Activated CD4-positive, alpha-beta T cell treated with anti-CD3 and anti-CD28 coated beads for 4 hours (primary cell): ENCODE data around the gene PTGIR.
"Not testable (repeated sequence)": the region's sequence is repeated elsewhere in the genome, so short reads cannot be mapped to it uniquely, and the experiment has no call there.

Experiments used
- DNase-seq, 2 donors: peaks; one replicate each; pipeline ENCODE4 v3.0.0-alpha.2; 2020

The PTGIR gene

DNA sequence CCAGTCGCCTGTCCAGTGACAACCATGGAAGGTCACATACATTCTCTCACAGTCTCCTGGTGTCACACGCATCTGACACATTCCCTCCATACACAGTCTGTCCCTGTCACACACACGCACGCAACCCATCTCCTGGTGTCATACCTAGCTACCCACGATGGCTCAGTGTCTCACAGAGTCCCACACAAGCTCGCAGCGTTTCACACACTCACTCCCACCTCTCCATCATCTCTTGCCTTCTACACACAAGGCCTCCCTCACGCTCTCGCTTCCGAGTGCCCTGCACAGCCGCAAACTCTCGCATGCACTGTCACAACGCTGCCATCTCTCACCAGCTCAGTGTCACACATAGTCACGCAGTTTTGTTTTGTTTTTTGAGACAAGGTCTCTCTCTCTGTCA lies 12.3 kb upstream of the PTGIR start:
- no peak for DNase-seq

DNA sequence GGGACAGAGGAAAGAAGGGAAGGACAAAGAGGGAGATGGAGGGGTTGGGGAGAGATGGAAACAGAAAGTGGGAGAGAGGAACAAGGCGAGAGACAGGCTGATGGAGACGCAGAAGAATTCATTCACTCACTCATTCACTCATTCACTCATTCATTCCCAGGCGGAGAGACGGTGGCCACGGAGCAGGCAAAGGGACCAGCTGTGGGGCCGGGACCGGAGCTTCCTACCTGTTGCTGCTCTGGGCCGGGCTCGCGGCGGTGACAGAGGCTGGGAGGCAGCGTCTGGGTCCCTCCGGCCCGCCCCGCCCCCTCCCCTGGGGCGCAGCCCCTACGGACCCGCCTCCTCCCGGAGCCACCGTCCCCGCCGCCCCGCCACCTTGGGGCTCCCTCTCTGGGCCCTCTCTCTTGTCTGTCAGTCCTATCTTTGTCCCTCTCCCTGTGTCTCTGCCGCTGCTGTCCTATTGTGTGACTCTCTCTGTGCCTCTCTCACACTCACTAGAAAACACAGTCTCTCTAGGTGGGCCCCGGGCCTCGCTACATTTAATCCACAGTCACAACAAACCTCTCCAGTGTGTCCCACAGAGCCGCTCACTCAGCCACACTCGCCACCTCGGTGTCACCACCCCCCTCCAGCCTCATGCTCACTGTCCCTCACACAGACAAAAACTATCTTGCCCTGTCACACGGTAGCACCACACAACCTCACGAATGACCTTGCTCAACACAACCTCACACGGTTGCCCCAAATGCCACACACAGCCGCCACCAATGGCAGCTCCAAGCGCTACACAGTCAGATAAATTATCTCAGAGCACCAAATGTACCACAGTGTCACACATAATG lies 11.3 kb upstream of the PTGIR start, which contains the start of gene GNG8:
Gene GNG8, minus strand, starts transcription at position 283 of the 842 bp plus-strand sequence. CDS start 1,520 bp downstream, outside the sequence.
- DNase-seq, result no peak

DNA sequence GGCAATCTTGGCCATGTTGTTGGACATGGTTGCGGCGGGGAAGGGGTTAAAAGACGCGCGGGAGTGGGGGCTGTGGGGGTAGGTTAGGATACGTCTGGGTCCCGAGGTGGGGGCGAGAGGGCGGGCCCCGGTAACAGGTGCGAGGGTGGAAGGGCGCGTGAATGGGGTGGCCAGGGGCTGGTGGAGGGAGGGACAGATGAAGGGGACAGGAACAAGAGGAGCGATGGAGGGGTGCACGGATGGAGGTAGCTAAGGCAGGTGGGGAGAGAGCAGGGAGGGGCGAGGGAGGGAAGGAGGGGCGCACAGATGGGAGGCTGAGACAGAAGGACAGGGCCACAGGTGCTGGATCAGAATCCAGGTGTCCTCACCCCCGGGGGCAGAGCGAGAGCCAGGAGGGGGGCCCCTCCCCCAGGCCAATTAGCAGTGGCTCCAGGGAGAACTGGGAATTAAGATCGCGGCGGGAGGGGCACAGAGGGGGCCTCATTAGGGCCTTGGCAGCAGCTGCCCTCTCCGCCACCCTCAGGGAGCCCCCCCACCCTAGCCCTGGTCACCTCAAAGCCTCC lies 9.8 kb upstream of the PTGIR start:
- DNase-seq, result no peak

DNA sequence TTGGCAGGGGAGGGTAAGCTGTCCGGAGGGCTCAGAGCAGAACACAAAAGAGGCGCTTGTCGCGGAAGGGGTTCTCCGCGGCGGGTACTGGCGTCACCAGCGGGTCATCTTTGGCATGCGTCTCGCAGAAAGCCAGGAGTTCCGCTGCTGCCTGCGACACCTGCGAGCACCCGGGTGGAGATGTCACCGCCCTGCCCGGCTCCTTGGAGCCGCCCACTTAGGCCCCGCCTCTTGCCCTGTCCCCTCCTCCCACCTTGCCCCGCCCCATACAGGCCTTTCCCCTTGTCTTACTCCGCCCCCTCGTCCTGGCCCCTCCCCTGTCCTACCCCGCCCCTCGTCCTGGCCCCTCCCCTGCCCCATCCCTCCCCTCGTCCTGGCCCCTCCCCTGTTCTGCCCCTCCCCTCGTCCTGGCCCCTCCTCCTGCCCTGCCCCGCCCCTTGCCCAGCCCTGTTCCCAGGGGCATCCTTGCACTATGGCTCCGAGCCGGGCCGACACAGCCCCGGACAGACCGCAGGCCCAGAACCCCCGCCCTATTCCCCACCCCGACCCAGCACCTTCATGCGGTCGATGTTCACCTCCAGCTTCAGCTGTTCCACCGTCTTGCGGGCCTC lies 9.3 kb upstream of the PTGIR start:
- peak; percentile 96 to 97 for DNase-seq

DNA sequence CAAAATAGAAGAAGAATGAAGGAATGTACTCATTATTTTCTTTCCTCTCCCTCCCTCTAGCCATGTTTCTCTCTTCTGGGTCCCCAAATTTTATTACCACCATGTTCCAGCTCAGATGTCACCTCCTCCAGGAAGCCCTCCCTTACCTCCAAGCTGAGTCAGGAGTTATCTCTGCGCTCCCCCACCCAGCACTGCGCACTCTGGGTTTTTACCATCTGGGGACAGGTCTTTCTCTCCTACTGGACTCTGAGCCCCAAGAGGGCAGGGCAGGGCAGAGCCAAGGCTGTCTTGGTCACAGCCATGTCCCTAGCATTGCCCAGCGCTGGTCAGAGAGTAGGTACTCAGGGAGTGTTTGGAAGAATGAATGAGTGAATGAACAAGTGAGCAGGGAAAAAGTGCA lies 8.2 kb upstream of the PTGIR start:
- DNase-seq, result no peak

DNA sequence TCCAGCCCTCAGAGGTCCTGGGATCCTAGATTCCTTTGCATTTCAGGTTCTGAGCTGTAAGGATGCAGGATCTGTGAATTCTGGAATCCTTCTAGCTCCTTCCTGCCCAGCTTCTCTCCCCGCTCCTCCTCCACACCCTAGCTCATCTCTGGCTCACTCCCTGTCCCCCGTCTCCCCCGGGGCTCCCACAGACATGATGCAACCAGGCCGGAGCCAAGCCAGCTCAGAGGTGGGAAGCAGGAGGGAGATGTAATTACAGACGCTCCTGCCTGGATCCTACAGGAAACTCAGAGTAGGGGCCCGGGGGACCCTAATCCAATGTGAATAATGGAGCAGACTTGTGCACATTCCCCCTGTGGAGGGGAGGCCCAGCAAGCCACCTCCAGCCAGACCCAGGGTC lies 6.6 kb upstream of the PTGIR start:
- DNase-seq, result no peak

DNA sequence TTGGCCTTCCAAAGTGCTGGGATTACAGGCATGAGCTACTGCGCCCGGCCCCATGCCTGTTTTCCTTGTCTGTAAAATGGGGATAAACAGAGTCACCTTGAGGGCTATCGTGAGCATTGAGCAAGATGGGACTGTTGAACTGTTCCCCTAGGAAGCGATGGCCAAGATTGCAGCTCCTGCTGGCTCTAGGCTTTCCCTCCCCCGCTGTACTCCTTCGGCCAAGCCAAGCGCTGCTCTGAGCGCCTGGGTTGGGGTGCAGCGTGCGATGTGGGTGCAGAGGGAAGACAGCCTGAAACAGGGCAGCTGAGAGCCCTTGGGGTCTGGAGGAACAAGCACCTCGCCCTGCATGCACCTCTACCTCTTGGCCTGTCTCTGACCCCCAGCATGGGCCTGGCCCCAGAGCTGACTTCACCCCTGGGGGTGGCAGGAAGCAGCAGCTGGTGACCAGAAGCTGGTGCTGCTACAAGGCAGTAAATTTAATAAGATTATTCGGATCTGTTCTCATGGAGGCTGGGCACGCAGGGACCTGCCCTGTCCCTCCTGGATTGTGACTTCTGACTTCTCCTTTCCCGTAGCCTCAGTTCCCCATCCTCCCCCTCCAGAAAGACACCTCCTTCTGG lies 5.8 kb upstream of the PTGIR start:
- no peak for DNase-seq

DNA sequence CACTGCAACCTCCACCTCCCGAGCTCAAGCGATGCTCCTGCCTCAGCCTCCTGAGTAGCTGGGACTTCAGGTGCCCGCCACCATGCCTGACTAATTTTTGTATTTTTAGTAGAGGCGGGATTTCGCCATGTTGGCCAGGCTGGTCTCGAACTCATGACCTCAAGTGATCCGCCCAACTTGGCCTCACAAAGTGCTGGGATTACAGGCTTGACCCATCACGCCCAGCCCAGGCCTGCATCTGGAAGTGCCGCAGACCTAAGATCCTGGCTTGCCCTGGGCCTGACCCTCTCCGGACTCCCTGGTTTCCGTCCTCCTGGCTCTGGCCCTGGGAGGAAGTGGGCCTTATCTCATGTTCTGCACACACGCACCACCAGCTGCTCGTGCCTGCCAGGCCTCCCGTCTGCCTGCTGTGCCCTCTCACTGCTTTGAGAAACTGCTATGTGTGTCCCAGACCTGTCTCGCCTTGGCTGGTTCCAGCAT lies 4.7 kb upstream of the PTGIR start:
- no peak for DNase-seq

DNA sequence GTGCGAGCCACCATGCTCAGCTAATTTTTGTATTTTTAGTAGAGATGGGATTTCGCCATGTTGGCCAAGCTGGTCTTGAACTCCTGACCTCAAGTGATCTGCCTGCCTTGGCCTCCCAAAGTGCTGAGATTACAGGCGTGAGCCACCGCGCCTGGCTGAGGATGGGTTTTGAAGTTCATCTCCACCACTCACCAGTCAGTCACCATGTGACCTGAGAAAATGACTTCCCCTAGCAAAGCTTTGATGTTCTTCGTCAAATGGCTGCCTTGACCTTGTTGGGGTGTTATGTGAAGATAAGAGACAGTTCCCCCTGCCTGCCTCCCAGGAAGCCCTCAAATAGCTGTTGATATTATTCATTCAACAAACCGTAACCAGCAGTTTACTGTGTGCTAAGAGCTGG lies 4.1 kb upstream of the PTGIR start:
- not testable (repeated sequence) for DNase-seq

DNA sequence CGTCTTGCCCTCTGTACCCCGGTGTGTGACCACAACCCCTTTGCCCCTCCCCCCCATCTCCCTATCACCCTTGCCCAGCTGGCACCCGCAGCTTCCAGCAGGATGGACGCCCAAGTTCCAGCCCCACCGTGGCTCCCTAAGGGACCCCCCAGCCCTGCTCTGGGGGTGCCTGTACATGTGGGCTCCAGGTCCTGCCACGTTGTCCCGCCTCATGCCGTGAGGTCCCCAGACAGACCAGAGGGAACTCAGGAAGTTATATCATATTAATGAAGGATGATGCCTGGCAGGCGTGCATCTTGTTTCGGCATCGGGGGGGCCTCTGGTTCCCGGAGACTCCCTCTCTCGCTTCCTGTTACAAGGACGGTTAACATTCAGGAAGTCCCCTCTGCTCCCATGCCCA lies 1.6 kb upstream of the PTGIR start:
- no peak for DNase-seq

DNA sequence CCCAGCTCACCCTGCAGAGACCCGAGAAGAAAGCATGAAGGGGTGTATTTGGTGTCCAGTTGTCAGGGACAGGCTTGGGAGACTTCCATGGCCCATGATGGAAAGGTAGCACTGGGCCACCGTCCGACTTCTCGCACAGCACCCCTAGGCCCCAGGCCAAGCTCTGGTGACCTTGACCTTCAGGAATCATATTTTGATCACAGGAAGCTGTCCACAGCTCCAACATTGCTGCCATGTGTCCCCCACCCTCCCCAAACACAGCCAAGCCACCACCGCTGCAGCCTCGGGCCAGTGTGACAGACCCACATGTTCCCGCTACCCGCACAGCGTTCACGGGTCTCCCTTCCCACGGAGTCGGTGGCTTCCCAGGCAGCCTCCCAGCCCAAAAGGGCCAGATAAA lies 842 bp upstream of the PTGIR start:
- no peak for DNase-seq

DNA sequence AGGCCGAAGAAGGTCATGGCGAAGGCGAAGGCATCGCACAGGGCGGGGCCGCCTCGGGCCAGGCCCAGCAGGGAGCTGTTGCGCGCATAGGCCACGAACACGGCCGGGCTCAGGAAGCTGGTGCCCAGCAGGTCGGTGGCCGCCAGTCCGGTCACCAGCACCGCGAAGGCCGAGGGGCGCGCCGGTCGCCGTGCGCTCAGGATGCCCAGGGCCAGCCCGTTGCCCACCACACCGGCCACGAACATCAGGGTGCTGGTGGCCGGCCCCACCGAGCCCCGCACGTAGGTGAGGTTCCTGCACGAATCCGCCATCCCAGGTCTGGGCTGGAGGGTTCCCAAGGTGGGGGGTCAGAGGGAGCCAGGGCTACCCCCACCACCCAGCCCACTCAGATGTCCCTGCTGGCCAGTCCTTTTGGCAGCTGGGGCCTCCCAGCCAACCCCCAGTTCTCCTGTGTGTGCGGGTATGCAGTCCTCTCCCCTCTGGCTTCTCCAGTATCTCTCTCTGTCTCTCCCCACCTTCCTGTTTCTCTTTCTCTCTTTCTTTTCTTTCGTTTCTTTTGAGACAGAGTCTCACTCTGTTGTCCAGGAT lies 880 bp downstream of the PTGIR start:
- no peak for DNase-seq

DNA sequence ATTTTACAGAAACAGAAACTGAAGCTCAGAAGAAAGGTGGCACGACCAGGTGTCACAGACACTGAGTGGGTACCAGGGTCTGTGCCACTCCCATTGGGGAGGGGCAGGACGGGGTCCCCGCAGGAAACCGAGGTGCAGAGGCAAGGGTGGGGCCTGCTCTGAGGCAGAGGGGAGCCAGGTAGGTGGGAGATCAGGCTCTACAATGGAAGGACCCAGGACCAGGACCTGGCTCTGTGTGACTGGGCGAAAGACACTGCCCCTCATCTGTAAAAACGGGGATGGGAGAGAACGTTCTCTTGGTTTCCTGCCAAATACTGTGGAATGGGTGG lies 2.8 kb downstream of the PTGIR start:
- DNase-seq, result no peak

DNA sequence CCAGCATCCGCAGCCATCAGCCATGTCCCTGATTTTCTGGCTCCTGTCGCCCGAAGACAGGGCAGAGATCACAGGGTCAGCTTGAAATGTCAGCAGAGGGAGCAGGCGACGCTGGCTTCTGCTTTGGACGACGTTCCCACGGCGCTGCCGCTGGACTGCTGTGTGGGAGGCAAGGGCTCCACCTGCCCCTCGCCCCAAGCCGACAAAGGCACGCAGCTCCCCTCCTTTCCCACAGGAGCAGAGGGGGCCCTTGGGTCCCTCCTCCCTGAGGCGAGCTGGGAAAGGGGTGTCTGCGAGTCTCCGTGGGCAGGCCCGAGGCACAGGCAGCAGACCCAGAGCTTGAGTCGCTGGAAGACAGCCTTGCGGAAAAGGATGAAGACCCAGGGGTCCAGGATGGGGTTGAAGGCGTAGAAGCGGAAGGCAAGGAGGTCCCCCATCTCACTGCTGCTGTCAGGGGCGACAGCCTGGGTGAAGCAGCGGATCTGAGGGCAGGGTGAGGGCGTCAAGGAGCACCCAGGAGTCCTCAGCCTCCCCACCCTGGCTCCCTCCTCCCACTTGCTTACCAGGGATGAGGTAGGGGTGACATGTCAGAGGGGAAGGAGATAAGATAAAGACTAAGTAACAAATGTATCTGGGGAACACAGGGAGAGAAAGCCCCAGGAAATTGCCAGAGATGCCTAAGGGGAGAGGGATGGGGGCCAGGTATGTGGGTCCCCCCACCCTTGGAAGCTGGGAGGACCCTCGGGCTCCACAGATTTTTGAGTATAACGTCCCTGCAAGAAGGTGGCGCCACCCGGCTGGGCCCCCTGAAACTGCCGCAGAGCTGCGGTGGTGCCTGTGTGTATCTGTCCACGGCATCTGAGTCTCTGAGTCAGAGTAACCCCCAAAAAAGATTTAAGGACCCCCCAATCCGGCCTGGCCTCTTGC lies 3.4 kb downstream of the PTGIR start:
- DNase-seq, result no peak

DNA sequence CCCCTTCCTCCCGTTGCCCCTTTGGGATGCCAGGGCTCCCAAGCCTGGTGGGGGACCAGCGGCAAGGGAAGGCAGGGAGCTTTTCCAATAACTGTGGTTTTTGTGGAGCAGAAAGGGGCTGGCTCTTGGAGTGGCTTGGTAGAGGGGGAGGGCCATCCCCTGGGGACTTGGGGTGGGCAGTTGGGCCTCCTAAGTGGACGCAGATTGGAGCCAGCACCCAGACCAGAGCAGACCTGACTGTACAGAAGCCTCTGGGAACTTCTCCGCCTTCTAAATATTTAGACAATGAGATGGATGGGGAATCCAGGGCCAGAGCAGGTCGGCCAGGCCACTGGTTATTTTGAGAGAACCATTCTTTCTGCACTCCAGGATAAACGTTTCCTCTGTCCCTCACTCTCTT lies 4.2 kb downstream of the PTGIR start:
- no peak for DNase-seq

DNA sequence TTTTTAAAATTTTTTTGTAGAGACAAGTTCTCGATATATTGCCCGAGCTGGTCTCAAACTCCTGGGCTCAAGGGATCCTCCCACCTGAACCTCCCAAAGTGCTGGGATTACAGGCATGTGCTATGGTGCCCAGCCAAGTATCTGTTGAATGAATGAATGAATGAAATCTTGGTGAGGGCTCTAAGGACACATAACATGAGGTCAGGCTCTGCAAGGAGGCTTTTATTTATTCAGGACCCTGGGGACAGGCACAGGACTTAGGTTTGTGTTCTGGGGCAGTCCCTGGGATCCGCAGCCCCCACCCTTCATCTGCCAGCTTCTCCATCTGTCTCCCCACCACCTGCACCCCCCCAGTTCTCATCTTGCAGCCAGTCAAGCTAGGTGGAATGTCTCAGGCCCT lies 4.6 kb downstream of the PTGIR start:
- DNase-seq, result no peak

DNA sequence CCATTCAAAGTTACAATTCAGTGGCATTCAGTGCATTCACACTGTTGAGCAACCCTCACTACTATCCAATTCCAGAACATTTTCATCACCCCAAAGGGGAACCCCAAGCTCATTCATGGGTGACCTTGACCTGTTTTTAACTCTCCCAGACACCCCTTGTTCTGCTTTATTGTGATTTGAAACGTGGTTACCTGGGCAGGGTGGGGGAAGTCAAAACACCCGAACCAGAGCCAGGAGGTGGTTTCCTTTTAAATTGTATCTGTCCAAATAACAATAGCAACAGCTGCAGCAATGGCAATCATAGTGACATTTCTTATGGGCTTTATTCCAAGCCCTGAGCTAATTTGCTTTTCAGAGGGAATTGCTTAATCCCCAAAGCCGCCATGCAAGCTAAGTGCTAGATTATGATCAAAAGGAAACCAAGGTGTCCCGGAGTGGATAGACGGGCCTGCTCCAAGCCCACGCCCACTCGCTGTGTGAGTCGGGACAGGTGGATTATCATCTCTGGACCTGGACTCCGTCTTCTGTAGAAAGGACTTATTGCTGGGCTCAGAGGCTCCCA lies 6.1 kb downstream of the PTGIR start:
- no peak for DNase-seq

DNA sequence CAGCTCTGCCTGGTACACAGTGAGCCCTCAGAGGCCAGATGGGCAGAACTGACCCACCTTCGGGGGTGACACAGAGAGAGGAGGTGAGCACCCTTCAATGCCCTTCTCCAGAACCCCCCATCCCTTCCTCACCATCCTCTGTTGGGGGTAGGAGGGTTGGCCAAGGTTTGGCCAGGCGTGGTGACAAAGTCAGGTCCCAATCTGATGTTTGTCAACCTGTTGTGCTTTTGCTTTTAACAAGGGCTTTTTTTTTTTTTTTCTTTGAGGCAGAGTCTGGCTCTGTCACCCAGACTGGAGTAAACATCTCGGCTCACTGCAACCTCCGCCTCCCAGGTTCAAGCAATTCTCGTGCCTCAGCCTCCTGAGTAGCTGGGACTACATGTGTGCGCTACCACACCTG lies 7.3 kb downstream of the PTGIR start:
- DNase-seq, result no peak

DNA sequence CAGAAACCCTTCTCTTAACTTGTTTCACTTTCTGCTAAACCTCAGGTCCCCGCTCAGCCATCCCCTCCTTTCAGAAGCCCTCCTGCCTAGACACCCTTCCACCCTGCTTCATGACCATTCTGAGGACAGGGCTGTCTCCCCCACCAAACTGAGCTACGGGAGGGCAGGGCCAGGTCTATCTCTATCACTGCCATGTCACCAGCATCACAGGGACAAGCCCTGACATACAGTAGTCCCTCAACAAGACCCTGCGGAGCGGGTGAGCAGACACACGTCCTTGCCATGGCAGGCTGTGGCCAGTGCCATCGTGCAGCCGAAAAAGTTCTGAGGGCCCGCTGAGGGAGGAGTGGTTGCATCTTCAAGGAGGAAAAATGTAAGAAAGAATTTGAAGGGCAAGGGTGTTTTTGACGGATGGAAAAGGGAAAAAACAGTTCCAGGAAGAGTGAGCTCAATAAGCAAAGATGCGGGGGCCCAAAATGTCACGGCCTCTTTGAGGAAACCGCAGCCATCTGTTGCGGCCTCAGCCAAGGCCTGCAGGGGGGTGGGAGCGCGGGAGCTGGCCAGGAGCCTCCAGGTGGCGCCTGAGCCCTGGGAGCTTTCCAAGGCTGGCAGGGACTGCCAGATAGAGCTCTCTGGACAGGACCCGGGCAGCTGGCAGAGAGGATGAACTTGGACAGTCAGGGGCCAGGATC lies 8.1 kb downstream of the PTGIR start:
- DNase-seq, result peak; percentile 44 to 62

DNA sequence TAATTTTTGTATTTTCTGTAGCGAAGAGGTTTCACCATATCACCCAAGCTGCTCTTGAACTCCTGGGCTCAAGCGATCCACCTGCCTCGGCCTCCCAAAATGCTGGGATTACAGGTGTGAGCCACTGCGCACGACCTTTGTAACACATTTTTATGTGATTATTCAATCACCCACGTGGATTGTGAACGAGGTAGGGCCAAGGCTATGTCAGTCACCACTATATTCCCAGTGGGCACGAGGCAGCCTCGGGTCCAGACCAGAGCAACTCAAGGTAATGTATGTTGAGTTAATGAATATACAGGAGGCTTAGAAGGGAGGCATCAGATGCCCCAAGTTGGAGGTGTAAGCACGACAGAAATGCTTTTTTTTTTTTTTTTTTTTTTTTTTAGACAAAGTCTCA lies 8.9 kb downstream of the PTGIR start:
- DNase-seq, result no peak

DNA sequence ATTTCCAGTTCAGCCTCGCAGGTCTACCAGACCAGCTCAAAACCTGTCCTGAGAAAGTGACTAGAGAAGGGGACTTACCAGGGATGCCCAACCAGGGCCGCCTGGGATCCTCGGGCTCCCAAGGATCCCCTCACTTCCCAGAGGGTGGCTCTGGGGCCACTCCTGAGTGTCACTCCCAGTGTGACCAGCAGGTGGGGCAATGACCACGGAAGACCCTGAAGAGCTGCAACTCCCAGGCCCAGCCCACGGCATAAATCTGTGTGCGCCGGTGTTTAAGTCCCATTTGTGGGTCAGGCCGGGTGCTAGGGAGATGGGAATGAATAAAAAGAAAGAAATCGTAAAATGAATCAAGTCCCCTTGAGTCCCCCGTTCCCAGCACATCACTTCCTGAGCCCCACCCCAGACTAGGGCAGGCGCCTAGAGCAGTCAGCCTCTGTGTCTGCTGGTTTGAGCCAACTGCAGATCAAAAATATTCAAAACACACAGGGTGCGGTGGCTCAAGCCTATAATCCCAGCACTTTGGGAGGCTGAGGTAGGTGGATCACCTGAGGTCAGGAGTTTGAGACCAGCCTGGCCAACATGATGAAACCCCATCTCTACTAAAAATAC lies 10.7 kb downstream of the PTGIR start:
- peak; percentile 75 to 84 for DNase-seq
